AG09319 (cell line): ENCODE measurements around the gene NOC3L.
"Not testable (repeated sequence)": the region's sequence is repeated elsewhere in the genome, so short reads cannot be mapped to it uniquely, and the experiment has no call there.

Source experiments
- DNase-seq: peaks from one replicate; pipeline ENCODE4 v3.0.0-alpha.2; 2010; ENCODE audit warnings: low read depth; ENCODE audit errors: extremely low read depth
- CTCF ChIP-seq: IDR thresholded peaks from 2 replicates; pipeline ENCODE4 v1.5.1; 2011; ENCODE audit warnings: low read depth, mild to moderate bottlenecking, inconsistent platforms, low read length, moderate library complexity

NOC3L gene

GRCh38 chr10:94403380-94404213, 40.9 kb upstream of the NOC3L start:
- no peak for DNase-seq
- no peak for TF ChIP-seq CTCF

- DNase-seq = no peak
- TF ChIP-seq CTCF = no peak
Measured at GRCh38 chr10:94402843-94403379, 40.2 kb upstream of the NOC3L start.

DNA sequence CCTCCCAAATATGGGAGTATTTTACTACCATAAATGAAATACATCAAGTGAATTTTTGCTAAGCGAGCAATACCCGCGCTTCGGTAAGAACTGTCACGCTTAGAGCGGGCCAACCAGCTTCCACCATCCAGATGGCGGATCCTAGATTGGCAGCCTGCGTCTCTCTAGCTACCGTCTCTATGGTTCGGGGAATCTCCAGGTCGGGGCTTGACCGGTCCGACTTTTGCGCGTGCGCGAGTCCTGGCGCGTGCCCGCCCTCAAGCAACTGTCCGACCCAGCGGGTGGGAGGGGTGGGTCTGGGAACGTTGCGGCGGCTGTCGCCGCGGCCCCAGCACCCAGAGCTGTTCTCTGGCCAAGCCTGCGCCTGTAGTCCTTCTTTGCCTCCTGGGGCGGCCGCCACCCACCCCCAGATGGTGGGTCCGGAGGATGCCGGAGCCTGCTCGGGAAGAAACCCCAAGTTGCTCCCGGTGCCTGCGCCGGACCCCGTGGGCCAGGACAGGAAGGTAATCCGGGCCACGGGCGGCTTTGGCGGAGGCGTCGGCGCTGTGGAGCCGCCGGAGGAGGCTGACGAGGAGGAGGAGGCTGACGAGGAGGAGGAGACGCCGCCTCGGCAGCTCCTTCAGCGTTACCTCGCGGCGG, 39.6 kb upstream of the NOC3L start, which contains the start of gene TBC1D12:
TBC1D12 (plus strand) TSS at position 338 of the 639 bp plus-strand sequence; CDS start at position 411, 73 bp downstream.
- DNase-seq = peak; percentile 87
- no peak for TF ChIP-seq CTCF

DNA sequence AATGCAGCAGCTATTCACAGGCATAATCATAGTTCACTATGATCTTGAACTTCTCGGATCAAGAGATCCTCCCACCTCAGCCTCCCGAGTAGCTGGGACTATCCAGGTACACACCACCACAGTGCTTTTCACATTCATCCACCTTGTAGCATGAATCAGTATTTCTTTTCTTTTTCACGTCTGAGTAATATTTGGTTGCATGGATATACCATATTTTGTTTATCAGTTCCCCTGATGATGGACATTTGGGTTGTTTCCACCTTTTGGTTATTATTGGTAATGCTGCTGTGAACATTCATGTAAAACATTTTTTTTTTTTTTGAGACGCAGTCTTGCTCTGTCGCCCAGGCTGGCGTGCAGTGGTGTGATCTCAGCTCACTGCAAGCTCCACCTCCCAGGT, 36.0 kb upstream of the NOC3L start:
- TF ChIP-seq CTCF = no peak
- no peak for DNase-seq

- no peak for TF ChIP-seq CTCF
- no peak for DNase-seq
Measured at GRCh38 chr10:94397549-94398370, 35.0 kb upstream of the NOC3L start.

DNA sequence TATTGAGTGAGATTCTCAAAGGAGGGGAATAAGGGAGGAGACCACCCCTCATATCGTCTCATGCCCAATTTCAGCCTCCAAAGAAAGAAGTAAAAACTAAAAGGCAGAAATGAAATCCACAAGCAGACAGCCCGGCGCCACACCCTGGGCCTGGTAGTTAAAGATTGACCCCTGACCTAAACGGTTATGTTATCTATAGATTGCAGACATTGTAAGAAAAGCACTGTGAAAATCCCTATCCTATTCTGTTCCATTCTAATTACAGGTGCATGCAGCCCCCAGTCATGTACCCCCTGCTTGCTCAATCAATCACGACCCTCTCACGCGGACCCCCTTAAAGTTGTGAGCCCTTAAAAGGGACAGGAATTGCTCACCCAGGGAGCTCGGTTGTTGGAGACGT, 29.4 kb upstream of the NOC3L start:
- DNase-seq = not testable (repeated sequence)

DNA sequence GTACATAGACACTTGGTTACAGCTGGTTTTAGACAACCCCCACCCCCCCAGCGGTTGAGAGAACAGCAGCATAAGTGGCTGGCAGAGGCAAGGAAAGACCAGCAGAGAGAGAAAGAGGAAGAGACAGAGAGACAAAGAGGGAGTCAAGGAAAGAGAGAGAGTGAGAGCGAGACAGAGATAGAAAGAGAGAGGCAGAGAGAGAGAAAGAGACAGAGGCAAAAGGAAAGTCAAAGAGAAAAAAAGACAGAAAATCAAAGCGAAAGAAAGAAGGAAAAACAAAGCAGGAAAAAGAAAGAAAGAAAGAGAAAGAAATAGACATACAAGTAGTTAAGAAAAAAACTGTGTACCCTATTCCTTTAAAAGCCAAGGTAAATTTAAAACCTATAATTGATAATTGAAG, 23.0 kb upstream of the NOC3L start:
- DNase-seq = not testable (repeated sequence)

DNA sequence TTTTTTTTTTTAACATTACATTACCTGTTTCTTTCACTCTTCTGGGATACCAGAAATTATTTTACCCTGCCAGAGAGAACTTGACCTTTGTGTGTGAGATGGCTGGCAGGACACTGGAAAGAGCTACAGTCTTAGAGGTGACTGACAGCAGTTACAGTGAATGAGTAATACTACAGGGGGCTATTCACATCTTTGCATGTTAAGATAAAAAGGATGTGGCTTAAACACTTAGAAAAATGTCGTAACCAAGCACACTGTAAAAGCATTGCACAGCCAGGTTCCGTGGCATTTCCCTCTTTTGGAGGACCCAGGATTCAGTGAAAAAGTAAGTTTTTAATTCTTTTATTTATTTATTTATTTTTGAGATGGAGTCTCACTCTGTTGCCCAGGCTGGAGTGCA, 20.8 kb upstream of the NOC3L start:
- DNase-seq = no peak

More for the DNA sequence above, 20.8 kb upstream of the NOC3L start:
- no peak for TF ChIP-seq CTCF
